ENCODE results near the gene GNAQ.

Gene GNAQ

DNA sequence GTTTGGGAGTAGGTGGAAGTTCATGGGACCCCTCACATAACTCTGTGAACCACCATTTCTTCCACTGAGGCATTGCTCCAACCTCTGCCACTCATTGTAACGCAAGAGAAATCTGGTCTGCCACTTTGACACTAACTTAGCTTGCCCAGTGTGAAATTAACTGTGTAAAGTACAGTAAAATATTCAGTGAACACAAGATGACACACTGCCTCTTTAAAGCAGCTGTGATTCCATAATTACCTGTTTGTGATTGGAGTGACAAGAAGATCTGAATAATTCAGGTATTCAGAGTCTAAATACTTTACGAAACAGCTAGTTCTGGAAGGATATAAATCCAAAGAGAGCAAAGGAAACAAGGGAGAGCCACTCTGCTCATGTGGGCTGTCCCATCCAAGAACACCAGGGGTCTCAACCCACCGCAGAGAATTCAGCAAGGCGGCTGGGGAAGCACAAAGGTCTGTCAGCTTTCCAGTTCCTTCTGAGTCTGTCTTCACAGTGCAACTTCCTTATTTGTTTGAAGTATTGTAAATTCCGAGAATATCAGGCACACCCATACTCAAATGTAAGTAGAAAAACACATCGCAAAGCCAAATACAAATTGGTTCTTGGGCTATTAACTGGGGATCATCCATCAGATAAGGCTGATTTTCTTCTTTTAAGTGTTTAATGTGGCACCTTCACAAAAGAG lies 86.9 kb downstream of the GNAQ start:
- DNase-seq (ENCODE audit: low read depth in 2 of 2) = no peak

GRCh38 chr9:77943057-77943456 lies 88.6 kb downstream of the GNAQ start:
- DNase-seq (ENCODE audit: low read depth in 2 of 2) = no peak

DNA sequence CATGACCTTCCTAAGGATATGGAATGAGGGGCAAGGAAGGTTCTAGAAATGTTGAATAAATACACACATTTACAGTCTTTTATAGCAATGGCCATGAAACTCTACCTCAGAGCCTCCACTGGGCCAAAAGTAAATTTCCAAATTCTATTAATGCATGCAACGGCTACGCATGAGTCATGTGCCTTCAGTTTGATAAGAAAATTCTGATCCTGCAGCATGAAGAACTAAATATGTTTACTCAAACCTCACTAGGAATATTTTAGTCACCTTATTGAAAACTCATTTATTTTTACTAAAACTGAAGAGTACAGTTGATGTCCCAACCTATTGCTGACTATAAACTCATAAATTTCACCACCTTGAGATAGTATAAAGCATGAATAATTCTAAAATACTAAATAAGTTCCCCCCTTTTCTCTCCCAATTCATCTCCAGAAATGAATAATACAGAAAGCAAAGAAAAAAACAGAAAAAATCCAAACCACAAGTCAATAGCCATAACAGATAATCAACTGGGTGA lies 92.4 kb downstream of the GNAQ start:
- no peak for DNase-seq (ENCODE audit: low read depth in 2 of 2)

DNA sequence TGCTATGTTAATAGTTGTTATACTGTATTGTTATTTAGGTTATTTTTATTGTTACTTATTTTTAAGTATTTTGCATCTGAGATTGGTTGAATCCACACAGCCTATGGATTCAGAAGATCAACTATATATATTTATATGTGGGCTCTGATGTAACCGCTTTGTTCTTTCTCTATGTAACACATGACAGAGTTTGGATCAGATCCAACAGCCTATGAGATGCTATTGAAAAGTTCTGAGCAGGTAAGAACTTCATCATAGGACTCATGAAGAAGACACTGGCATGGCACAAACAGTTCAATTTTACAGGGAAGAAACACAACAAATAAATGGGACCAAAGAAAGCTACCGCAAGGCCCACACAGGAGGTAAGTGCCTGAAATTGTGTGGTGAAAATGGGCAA lies 93.4 kb downstream of the GNAQ start:
- DNase-seq (ENCODE audit: low read depth in 2 of 2) = no peak

- no peak for DNase-seq (ENCODE audit: low read depth in 2 of 2)
Measured at GRCh38 chr9:77935974-77936373, 95.6 kb downstream of the GNAQ start.

DNA sequence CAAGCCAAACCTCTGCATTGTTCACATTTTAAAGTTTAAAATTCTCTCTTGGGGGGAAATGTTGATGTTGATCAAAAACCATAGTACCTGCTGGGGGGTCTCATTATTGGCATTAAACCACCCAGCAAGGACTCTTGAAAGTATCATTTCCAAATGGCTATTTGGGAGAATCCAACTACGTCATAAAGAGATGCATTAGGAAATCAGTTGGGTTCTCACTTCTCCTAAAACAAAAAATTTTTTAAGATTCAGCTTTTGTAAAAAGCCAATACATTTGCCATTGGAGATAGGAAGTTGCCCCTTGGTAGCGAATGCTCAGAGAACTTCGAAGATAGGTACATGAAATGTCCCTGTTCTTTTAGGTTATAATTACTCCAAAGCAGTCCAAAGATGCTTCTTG lies 96.4 kb downstream of the GNAQ start:
- no peak for DNase-seq (ENCODE audit: low read depth in 2 of 2)

DNA sequence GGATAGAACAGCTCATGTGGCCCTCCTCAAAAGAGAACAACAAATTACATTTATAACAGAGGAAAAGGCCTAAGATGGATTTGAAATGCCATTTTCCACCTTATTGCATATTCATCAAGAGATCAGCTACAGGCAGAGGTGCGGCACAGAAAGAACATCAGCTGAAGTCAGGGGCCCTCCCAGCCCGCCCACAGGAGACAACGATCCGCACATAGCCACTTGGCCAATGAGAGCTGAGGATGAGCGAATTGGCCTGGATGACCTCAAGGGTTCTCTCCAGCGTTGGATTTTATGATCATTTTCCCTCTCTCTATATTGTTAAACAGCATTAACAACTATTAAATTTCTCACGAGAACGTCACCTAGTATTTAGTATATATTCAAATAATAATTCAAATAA lies 97.6 kb downstream of the GNAQ start:
- no peak for DNase-seq (ENCODE audit: low read depth in 2 of 2)

DNA sequence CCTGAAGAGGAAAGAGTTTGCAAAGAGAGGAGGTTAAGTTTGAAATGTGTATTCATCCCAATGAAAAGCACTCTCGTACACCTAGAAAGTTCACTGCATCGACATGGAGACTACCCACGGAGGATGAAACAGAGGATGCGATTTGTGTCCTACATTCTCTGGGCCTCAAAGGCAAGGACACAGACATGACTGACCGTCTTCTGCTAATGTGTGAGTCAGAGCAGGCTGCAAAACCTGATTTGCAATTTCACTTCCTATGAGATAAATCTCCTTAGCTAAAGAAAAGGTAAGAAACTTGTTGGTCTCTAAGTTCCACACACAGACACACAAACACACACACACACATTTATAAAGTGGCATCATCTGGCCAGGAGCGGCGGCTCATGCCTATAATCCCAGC lies 98.6 kb downstream of the GNAQ start:
- no peak for DNase-seq (ENCODE audit: low read depth in 2 of 2)

GRCh38 chr9:77929942-77930341 lies 101.7 kb downstream of the GNAQ start:
- DNase-seq (ENCODE audit: low read depth in 2 of 2) = no peak

DNA sequence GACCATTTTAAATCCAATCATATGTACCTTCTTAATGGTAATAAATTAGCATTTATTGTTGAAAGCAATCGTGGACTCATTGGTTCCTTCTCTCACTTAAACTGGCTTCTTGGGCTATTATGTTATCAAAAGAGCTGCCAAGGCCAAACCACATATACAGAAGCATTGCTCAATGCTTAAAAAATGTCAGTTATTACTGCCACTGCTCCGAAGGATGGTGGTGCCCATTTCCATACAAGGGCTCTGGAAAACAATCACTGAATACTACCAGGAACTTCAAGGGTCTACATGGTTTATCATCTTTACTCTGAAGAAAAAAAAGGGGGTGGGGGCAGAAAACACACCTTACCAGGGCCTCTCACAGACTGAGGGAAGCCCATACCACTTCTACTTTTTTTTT lies 104.3 kb downstream of the GNAQ start:
- no peak for DNase-seq (ENCODE audit: low read depth in 2 of 2)

GRCh38 chr9:77926371-77926878 lies 105.2 kb downstream of the GNAQ start:
- no peak for DNase-seq (ENCODE audit: low read depth in 2 of 2)

GRCh38 chr9:77922591-77922990 lies 109.0 kb downstream of the GNAQ start:
- DNase-seq (ENCODE audit: low read depth in 2 of 2) = no peak

DNA sequence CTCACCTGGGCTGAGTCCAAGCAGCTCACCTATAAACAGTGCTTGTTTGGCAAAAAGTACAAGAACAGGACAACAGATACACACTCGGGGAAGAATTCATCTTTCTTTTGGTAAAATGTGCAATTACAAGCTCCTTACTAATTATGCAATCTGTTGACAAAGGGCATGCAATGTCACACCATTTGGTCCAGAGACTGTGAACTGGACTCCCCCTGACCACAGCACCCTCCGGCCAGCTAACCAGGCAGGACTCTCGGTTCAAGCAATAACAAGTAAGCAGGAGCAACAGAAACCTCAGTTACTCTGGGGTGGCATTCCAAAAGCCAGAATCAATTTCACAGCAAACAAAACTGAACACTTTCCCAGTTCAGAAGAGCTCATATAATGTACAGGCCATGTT lies 113.8 kb downstream of the GNAQ start:
- no peak for DNase-seq (ENCODE audit: low read depth in 2 of 2)

DNA sequence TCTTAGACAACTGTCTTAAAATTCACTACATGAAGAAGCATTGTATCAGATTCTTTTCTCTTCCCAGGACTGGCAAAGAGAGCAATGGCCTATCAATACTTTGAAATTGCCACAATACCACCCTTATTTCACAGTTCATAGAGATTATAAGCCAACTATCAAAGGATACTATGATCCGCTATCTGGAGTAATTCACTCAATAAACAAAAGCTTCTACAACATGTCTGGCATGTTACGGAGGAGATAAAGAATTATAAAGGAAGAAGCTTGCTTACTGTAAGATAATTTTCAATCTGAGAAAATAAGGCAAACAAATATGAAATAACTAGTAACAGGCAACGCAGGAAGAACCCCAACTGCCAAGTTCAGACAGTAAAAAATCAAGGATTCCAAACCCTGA lies 114.8 kb downstream of the GNAQ start:
- DNase-seq (ENCODE audit: low read depth in 2 of 2) = no peak

- DNase-seq (ENCODE audit: low read depth in 2 of 2) = no peak
Measured at GRCh38 chr9:77916410-77916819, 115.2 kb downstream of the GNAQ start.

DNA sequence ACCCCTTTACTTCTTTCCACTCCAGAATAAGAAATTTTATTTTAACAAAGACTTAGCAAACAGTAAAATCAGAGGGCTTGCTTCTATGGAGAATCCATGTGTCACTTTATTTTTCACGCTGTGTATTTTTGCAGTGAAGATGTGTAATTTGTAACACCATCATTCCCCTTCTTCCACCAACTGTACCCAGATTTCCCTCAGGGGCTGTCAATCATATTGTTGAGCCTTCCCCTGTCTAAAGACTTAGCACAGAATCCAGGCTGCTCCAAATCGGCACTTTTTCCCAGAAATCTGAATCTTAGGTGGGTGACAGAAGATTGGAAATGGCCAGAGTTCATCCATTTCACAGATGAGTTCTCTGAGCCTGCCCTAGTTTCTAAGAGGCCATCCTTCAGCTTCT lies 115.9 kb downstream of the GNAQ start:
- DNase-seq (ENCODE audit: low read depth in 2 of 2) = no peak

GRCh38 chr9:77912895-77913693 lies 118.5 kb downstream of the GNAQ start:
- DNase-seq (ENCODE audit: low read depth in 2 of 2) = no peak

GRCh38 chr9:77911928-77912327 lies 119.7 kb downstream of the GNAQ start:
- DNase-seq (ENCODE audit: low read depth in 2 of 2) = no peak

DNA sequence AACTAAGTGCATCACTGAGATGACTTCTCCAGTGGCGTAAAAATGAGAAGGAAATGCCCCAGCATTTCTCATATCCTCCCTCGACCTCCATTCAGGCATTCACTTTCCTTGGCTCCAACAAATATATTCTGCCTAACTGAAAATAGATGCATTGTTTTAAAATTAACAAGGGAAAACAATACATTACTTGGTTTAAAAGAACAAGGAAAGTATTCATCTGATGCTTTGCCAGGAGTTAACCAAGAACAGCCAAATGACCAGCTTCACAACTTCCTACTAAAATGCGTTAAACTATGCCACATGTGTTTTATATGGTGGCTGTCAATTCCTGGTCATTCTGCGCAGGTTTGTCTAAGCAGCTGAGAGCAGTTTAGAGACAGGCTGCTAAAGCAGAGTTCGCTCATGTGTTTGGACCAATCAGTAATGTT lies 121.4 kb downstream of the GNAQ start:
- no peak for DNase-seq (ENCODE audit: low read depth in 2 of 2)

DNA sequence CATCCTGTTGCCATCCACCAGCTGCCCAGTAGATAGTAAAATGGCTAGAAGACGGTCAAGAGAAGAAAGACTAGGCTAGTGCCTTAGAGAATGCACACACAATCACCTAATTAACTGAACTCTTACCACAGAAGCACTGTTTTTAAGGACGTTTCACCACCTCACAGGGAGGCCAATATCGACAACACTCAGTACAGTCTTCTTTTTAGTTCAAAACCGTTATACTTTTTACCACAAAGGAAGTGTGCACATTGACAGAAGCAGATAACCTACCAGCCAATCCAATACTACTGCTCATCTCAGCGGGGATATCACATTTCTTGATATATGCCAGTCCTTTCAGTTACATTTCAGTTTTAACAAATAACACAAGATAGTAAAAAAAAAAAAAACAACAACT lies 122.3 kb downstream of the GNAQ start:
- no peak for DNase-seq (ENCODE audit: low read depth in 2 of 2)

GRCh38 chr9:77908293-77908692 lies 123.3 kb downstream of the GNAQ start:
- DNase-seq (ENCODE audit: low read depth in 2 of 2) = no peak

GRCh38 chr9:77907585-77907984 lies 124.0 kb downstream of the GNAQ start:
- no peak for DNase-seq (ENCODE audit: low read depth in 2 of 2)

DNA sequence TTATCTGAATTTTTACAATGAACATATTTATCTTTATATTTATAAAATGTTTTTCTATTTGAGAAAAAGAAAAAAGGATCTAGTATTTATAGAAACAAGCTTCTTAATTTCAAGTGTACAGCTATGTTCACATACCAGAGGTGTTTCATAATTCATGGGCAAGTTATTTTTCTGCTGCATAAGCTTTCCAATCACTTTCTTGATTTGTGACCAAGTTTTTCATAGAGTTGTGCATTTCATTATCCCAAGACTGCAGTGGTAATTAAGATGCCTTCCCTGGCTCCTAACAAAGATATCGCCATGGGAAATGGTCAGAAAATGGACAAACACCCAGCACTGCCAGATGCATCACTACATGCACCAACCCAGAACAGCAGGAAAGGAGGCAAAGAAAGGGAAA lies 124.6 kb downstream of the GNAQ start:
- DNase-seq (ENCODE audit: low read depth in 2 of 2) = no peak
